ENCODE measurements around the gene GMIP. TPM values are rescaled to one million over a fixed set of nuclear protein-coding genes. Genes with fewer than 3 reads are reported as not detected.
A peak's percentile ranks its signal among the peaks of the same experiment; 100 is the strongest.

The GMIP gene
- total and polyA plus RNA-seq, 2 of the 13 experiments (the other 11 are each of a cell fraction or from before 2014, with no cell fraction given): 1.5 to 1.8 TPM

GRCh38 chr19:19663256-19664120 lies 20.0 kb upstream of the GMIP start, which contains the start of gene ATP13A1 (continued):
- no peak for TF ChIP-seq ZNF407 (CRISPR knock-in tag; IDR thresholded peaks at IDR 0.05; ENCODE audit: not compliant biosample characterization)
- no peak for TF ChIP-seq ZFP62 (CRISPR knock-in tag; IDR thresholded peaks at IDR 0.05)
- no peak for TF ChIP-seq ARNT (IDR thresholded peaks at IDR 0.05)
- TF ChIP-seq CEBPG (CRISPR knock-in tag; IDR thresholded peaks at IDR 0.05): no peak
- TF ChIP-seq U2AF1 (optimal IDR thresholded peaks at IDR 0.05; ENCODE audit: low read depth, low read length): no peak
- no peak for TF ChIP-seq MBNL3 (CRISPR knock-in tag; conservative IDR thresholded peaks at IDR 0.05)
- TF ChIP-seq ZNF775 (CRISPR knock-in tag; IDR thresholded peaks at IDR 0.05; ENCODE audit: borderline replicate concordance): no peak
- TF ChIP-seq ZFP36L1 (CRISPR knock-in tag; IDR thresholded peaks at IDR 0.05): no peak
- TF ChIP-seq NCOA2 (CRISPR knock-in tag; IDR thresholded peaks at IDR 0.05): no peak
- TF ChIP-seq KDM6A (CRISPR knock-in tag; IDR thresholded peaks at IDR 0.05; ENCODE audit: low read depth): no peak
- TF ChIP-seq, protein P1, sequence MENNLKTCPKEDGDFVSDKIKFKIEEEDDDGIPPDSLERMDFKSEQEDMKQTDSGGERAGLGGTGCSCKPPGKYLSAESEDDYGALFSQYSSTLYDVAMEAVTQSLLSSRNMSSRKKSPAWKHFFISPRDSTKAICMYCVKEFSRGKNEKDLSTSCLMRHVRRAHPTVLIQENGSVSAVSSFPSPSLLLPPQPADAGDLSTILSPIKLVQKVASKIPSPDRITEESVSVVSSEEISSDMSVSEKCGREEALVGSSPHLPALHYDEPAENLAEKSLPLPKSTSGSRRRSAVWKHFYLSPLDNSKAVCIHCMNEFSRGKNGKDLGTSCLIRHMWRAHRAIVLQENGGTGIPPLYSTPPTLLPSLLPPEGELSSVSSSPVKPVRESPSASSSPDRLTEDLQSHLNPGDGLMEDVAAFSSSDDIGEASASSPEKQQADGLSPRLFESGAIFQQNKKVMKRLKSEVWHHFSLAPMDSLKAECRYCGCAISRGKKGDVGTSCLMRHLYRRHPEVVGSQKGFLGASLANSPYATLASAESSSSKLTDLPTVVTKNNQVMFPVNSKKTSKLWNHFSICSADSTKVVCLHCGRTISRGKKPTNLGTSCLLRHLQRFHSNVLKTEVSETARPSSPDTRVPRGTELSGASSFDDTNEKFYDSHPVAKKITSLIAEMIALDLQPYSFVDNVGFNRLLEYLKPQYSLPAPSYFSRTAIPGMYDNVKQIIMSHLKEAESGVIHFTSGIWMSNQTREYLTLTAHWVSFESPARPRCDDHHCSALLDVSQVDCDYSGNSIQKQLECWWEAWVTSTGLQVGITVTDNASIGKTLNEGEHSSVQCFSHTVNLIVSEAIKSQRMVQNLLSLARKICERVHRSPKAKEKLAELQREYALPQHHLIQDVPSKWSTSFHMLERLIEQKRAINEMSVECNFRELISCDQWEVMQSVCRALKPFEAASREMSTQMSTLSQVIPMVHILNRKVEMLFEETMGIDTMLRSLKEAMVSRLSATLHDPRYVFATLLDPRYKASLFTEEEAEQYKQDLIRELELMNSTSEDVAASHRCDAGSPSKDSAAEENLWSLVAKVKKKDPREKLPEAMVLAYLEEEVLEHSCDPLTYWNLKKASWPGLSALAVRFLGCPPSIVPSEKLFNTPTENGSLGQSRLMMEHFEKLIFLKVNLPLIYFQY (CRISPR knock-in tag; IDR thresholded peaks at IDR 0.05; ENCODE audit: borderline replicate concordance): 0 out of 2 replicates have a peak, but pooled peaks have one; percentile 28
- TF ChIP-seq ZNF75D (CRISPR knock-in tag; IDR thresholded peaks at IDR 0.05; ENCODE audit: borderline replicate concordance): no peak
- no peak for TF ChIP-seq POLR2AphosphoS2 (IDR thresholded peaks at IDR 0.05; ENCODE audit: low read depth, low read length)
- TF ChIP-seq ZFP1 (CRISPR knock-in tag; IDR thresholded peaks at IDR 0.05): no peak; the same call in 1 of the 2 replicates
- no peak for TF ChIP-seq MEF2D (CRISPR knock-in tag; IDR thresholded peaks at IDR 0.05)
- TF ChIP-seq, protein P2, sequence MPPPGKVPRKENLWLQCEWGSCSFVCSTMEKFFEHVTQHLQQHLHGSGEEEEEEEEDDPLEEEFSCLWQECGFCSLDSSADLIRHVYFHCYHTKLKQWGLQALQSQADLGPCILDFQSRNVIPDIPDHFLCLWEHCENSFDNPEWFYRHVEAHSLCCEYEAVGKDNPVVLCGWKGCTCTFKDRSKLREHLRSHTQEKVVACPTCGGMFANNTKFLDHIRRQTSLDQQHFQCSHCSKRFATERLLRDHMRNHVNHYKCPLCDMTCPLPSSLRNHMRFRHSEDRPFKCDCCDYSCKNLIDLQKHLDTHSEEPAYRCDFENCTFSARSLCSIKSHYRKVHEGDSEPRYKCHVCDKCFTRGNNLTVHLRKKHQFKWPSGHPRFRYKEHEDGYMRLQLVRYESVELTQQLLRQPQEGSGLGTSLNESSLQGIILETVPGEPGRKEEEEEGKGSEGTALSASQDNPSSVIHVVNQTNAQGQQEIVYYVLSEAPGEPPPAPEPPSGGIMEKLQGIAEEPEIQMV (CRISPR knock-in tag; IDR thresholded peaks at IDR 0.05; ENCODE audit: low read depth): no peak
- TF ChIP-seq ISX (CRISPR knock-in tag; conservative IDR thresholded peaks at IDR 0.05): no peak; the same call in 1 of the 2 replicates

Data from HepG2 (cell line).